H1 (cell line): ENCODE measurements around the gene SLIT3. TPM values are rescaled to one million over a fixed set of nuclear protein-coding genes. Genes with fewer than 3 reads are reported as not detected.

ENCODE experiments used
- CTCF ChIA-PET: fragments of 300-600 bp; sonication (Branson Sonifier 250); formaldehyde crosslinking; loops from one replicate; lab custom pipeline; 2021; ENCODE audit not compliant: partially characterized antibody; lab: Charles Lee
- POLR2A ChIA-PET: fragments of 300-600 bp; sonication (Branson Sonifier 250); formaldehyde crosslinking; loops from one replicate; lab custom pipeline; 2021; ENCODE audit warnings: inconsistent platforms; ENCODE audit not compliant: partially characterized antibody; lab: Charles Lee
- DNase-seq, 2 experiments: peaks; one replicate each; pipeline versions ENCODE4 v3.0.0 to v3.0.0-alpha.2; 2010 to 2022; ENCODE audit warnings: low spot score in 2 of 2, low read depth in 1 of 2, mixed read lengths in 1 of 2
- FAIRE-seq: peaks from 2 replicates; lab custom pipeline; 2011; peaks lifted over from hg19 to GRCh38; lab: Jason Lieb, UNC
- H2AFZ ChIP-seq: 2 replicates; pipeline ENCODE4 v1.8.1; 2012; ENCODE audit warnings: low read length, inconsistent platforms
- H2AK5ac ChIP-seq: 2 replicates; pipeline ENCODE4 v1.6.1; 2013; ENCODE audit warnings: low read depth, low read length
- H2BK120ac ChIP-seq: replicated peaks from 2 replicates; pipeline ENCODE3; 2013; ENCODE audit warnings: low read depth, low read length, inconsistent platforms
- H2BK12ac ChIP-seq: 2 replicates; pipeline ENCODE4 v1.6.1; 2013; ENCODE audit warnings: low read depth, low read length
- H2BK15ac ChIP-seq: 2 replicates; pipeline ENCODE4 v1.6.1; 2013; ENCODE audit warnings: low read length
- H2BK20ac ChIP-seq: 2 replicates; pipeline ENCODE4 v1.6.1; 2013; ENCODE audit warnings: low read length
- H2BK5ac ChIP-seq: 2 replicates; pipeline ENCODE4 v1.6.1; 2013; ENCODE audit warnings: low read depth, low read length
- H3K14ac ChIP-seq: 2 replicates; pipeline ENCODE4 v1.6.1; 2013; ENCODE audit warnings: inconsistent platforms; ENCODE audit not compliant: insufficient read length
- H3K18ac ChIP-seq: 2 replicates; pipeline ENCODE4 v1.6.1; 2013; ENCODE audit warnings: low read length; ENCODE audit errors: extremely low read depth
- H3K23ac ChIP-seq: 2 replicates; pipeline ENCODE4 v1.6.1; 2013; ENCODE audit warnings: inconsistent platforms; ENCODE audit not compliant: insufficient read length
- H3K23me2 ChIP-seq: 2 replicates; pipeline ENCODE4 v1.6.1; 2013; ENCODE audit warnings: low read depth, low read length
- H3K27ac ChIP-seq: 2 replicates; pipeline ENCODE4 v1.6.1; 2011; ENCODE audit warnings: low read depth, low read length, inconsistent platforms
- H3K27me3 ChIP-seq, 4 experiments: replicated peaks in 1 of 4; 1 replicate in 1 of 4; 2 replicates in 3 of 4; pipeline versions ENCODE4 v1.6.1 to v1.8.1; 2011 to 2013; ENCODE audit warnings: low read length in 3 of 4, mild to moderate bottlenecking in 3 of 4, inconsistent platforms in 2 of 4, mixed read lengths in 2 of 4, moderate library complexity in 1 of 4; ENCODE audit not compliant: control insufficient read depth in 3 of 4, insufficient read depth in 3 of 4; ENCODE audit errors: extremely low read depth in 1 of 4
- H3K36me3 ChIP-seq, 4 experiments: 2 replicates each; pipeline versions ENCODE4 v1.6.1 to v1.8.1; 2011 to 2013; ENCODE audit warnings: mild to moderate bottlenecking in 4 of 4, low read length in 3 of 4, moderate library complexity in 2 of 4, control low read depth in 1 of 4, inconsistent platforms in 1 of 4; ENCODE audit not compliant: insufficient read depth in 4 of 4, control insufficient read depth in 2 of 4
- H3K4ac ChIP-seq: replicated peaks from 2 replicates; pipeline ENCODE3; 2013; ENCODE audit warnings: low read length, low read depth, mixed read lengths, inconsistent platforms; ENCODE audit not compliant: insufficient read length
- H3K4me1 ChIP-seq, 4 experiments: replicated peaks in 1 of 4; 1 replicate in 1 of 4; 2 replicates in 3 of 4; pipeline versions ENCODE4 v1.6.1 to v1.8.1; 2011 to 2013; ENCODE audit warnings: low read length in 3 of 4, inconsistent platforms in 2 of 4, mixed read lengths in 1 of 4; ENCODE audit not compliant: insufficient read depth in 4 of 4, control insufficient read depth in 3 of 4
- H3K4me2 ChIP-seq, 2 experiments: 2 replicates each; pipeline versions ENCODE4 v1.6.1 to v1.8.1; 2011 to 2013; ENCODE audit warnings: low read depth in 2 of 2, low read length in 2 of 2, control low read depth in 1 of 2, inconsistent platforms in 1 of 2, mild to moderate bottlenecking in 1 of 2; ENCODE audit not compliant: insufficient read depth in 1 of 2
- H3K4me3 ChIP-seq, 4 experiments: fragments of 200-600, 300-600 bp in 1 of 4; sonication (generic), shearing (Covaris generic), sonication (Bioruptor Twin) in 1 of 4; 2 replicates each; pipeline versions ENCODE4 v1.5.1 to v1.8.1; 2011 to 2016; ENCODE audit warnings: low read length in 4 of 4, low read depth in 3 of 4, control low read depth in 2 of 4, inconsistent platforms in 2 of 4, mild to moderate bottlenecking in 2 of 4, mixed read lengths in 1 of 4, moderate library complexity in 1 of 4; ENCODE audit not compliant: insufficient read depth in 2 of 4; ENCODE audit errors: extremely low read depth in 1 of 4
- H3K56ac ChIP-seq: replicated peaks from 2 replicates; pipeline ENCODE3; 2013; ENCODE audit warnings: low read depth, mild to moderate bottlenecking, mixed read lengths, low read length, inconsistent platforms; ENCODE audit not compliant: insufficient read length
- H3K79me1 ChIP-seq: 2 replicates; pipeline ENCODE4 v1.6.1; 2013; ENCODE audit warnings: low read depth, low read length, control low read depth
- H3K79me2 ChIP-seq, 2 experiments: 2 replicates each; pipeline versions ENCODE4 v1.6.1 to v1.8.1; 2012 to 2013; ENCODE audit warnings: low read length in 2 of 2, mild to moderate bottlenecking in 2 of 2, inconsistent platforms in 1 of 2; ENCODE audit not compliant: insufficient read depth in 2 of 2, control insufficient read depth in 1 of 2
- H3K9ac ChIP-seq, 4 experiments: replicated peaks in 1 of 4; 1 replicate in 1 of 4; 2 replicates in 3 of 4; pipeline versions ENCODE4 v1.6.1 to v1.8.1; 2011 to 2013; ENCODE audit warnings: low read depth in 3 of 4, low read length in 3 of 4, control low read depth in 2 of 4, mild to moderate bottlenecking in 2 of 4, moderate library complexity in 2 of 4, inconsistent platforms in 1 of 4; ENCODE audit errors: extremely low read depth in 1 of 4
- H3K9me3 ChIP-seq, 2 experiments: 2 replicates each; pipeline versions ENCODE4 v1.6.1 to v1.8.1; 2012 to 2013; ENCODE audit warnings: mild to moderate bottlenecking in 2 of 2, moderate library complexity in 2 of 2, control low read depth in 1 of 2, inconsistent platforms in 1 of 2, low read depth in 1 of 2, low read length in 1 of 2, mixed read lengths in 1 of 2; ENCODE audit not compliant: insufficient read depth in 2 of 2
- H4K20me1 ChIP-seq, 2 experiments: replicated peaks in 1 of 2; 2 replicates each; pipeline versions ENCODE3 to v1.8.1; 2011 to 2013; ENCODE audit warnings: inconsistent platforms in 2 of 2, low read length in 2 of 2, mild to moderate bottlenecking in 1 of 2; ENCODE audit not compliant: insufficient read depth in 2 of 2, control insufficient read depth in 1 of 2
- H4K5ac ChIP-seq: 2 replicates; pipeline ENCODE4 v1.6.1; 2013; ENCODE audit warnings: low read length, low read depth, mixed read lengths, inconsistent platforms; ENCODE audit not compliant: insufficient read length
- H4K8ac ChIP-seq: 2 replicates; pipeline ENCODE4 v1.8.0; 2013; ENCODE audit warnings: mild to moderate bottlenecking, moderate library complexity, low read length, inconsistent platforms; ENCODE audit not compliant: insufficient read depth; ENCODE audit errors: extremely low read depth
- H4K91ac ChIP-seq: replicated peaks from 2 replicates; pipeline ENCODE3; 2013; ENCODE audit warnings: low read length, mixed read lengths, inconsistent platforms; ENCODE audit not compliant: insufficient read length
- CTCF ChIP-seq, 3 experiments: IDR thresholded peaks; 1 replicate in 2 of 3; 2 replicates in 1 of 3; pipeline versions ENCODE4 v1.5.1 to v1.6.1; 2011; ENCODE audit warnings: low read length in 3 of 3, mild to moderate bottlenecking in 3 of 3, inconsistent platforms in 2 of 3, low read depth in 1 of 3, moderate library complexity in 1 of 3; ENCODE audit not compliant: insufficient read depth in 1 of 3; ENCODE audit errors: control extremely low read depth in 1 of 3
- FOSL1 ChIP-seq: IDR thresholded peaks from 2 replicates; pipeline ENCODE4 v1.6.1; 2011; ENCODE audit warnings: mild to moderate bottlenecking, low read depth, low read length, moderate library complexity; ENCODE audit not compliant: insufficient read depth
- RFX5 ChIP-seq: IDR thresholded peaks from 2 replicates; pipeline ENCODE4 v1.6.1; 2011; ENCODE audit warnings: low read depth, low read length, improper control_type of control experiment, borderline replicate concordance
- SP4 ChIP-seq: IDR thresholded peaks from 2 replicates; pipeline ENCODE4 v1.6.1; 2012; ENCODE audit warnings: low read length, inconsistent platforms
- USF2 ChIP-seq: IDR thresholded peaks from 2 replicates; pipeline ENCODE4 v1.6.1; 2011; ENCODE audit warnings: low read length, improper control_type of control experiment
- WGBS, 2 experiments: shearing (Covaris generic) in 1 of 2; methylation state at CpG; one replicate each; pipeline versions ENCODE4 v1.1.6 to v1.1.7; 2013 to 2015; ENCODE audit warnings: low lambda C conversion rate in 2 of 2, mixed read lengths in 2 of 2, inconsistent platforms in 1 of 2, low coverage in 1 of 2, missing lambda C conversion rate in 1 of 2; ENCODE audit not compliant: insufficient replicate concordance in 2 of 2, insufficient coverage in 1 of 2, insufficient read length in 1 of 2; ENCODE audit errors: extremely low coverage in 1 of 2, missing lambda C conversion rate in 1 of 2; 5-methylcytosine and 5-hydroxymethylcytosine counted together
- polyA plus RNA-seq, 7 experiments: library from polyadenylated mRNA; depleted of rRNA in 3 of 7; stranded (reverse) in 5 of 7; unstranded in 2 of 7; fragments of >200 nt in 5 of 7; fragments of 200-250 nt in 2 of 7; gene quantifications; 1 replicate in 5 of 7; 2 replicates in 1 of 7; 4 replicates in 1 of 7; pipeline versions ENCODE4 v1.2.1 to v1.2.3, GENCODE V29; 2011 to 2013; ENCODE audit warnings: missing spikeins in 2 of 7, mixed read lengths in 2 of 7
- total RNA-seq: library from RNA; stranded (reverse); fragmentation: NEBNext Ultra II Directional; extraction: Animal tissue kit (Norgen Biotek cat#: 25700); gene quantifications from 2 replicates; pipeline ENCODE4 v1.2.1, GENCODE V29; 2021

The SLIT3 gene
- total and polyA plus RNA-seq, 2 of the 8 experiments (the other 6 are each of a cell fraction or from before 2014, with no cell fraction given) = 1.1 to 1.2 TPM

GRCh38 chr5:169151051-169151805, 149.7 kb downstream of the SLIT3 start:
- DNase-seq = no peak
- no peak for TF ChIP-seq FOSL1
- TF ChIP-seq SP4 = no peak
- TF ChIP-seq RFX5 = no peak
- TF ChIP-seq CTCF (IDR thresholded peaks at IDR 0.05; ENCODE audit: control extremely low read depth in 1 of 3, insufficient read depth in 1 of 3, low read depth in 1 of 3, low read length in 3 of 3) = no peak
- TF ChIP-seq USF2 = no peak
- Histone ChIP-seq H3K23ac (no peak overlapping the region), H3K27ac (no peak overlapping the region), H2BK12ac (no peak overlapping the region), H4K8ac (no peak overlapping the region), H3K4me1 (peaks cover 0 to 6% (median 5%) of the 10 kb centered on the region in 4 experiments; a peak in 3 of 7 replicates), H3K79me1 (no peaks in the 10 kb centered on the region), H3K9ac (no peak overlapping the region), H2AFZ (no peak overlapping the region), H3K36me3 (no peaks in the 10 kb centered on the region), H3K27me3 (no peaks in the 10 kb centered on the region), H3K4ac (no peak overlapping the region), H3K79me2 (no peaks in the 10 kb centered on the region), H2AK5ac (no peak overlapping the region), H2BK15ac (no peak overlapping the region), H2BK20ac (no peak overlapping the region), H3K4me2 (no peak overlapping the region), H3K56ac (no peak overlapping the region), H3K4me3 (no peak overlapping the region), H2BK120ac (no peak overlapping the region), H4K20me1 (no peaks in the 10 kb centered on the region), H3K9me3 (no peaks in the 10 kb centered on the region), H4K5ac (no peak overlapping the region), H3K18ac (no peak overlapping the region), H3K14ac (no peak overlapping the region), H4K91ac (no peak overlapping the region), H2BK5ac (no peak overlapping the region), H3K23me2 (no peaks in the 10 kb centered on the region; the same call in 1 of the 2 replicates)
- no peak for FAIRE-seq
- ChIA-PET POLR2A (no interaction called here), CTCF (interaction anchor here (0.9 to 9.8 kb wide), 8 partner anchors 9 to 162 kb away, joined by 3 to 69 read pairs (median 5); no protein-coding TSS in a partner anchor)
- WGBS, 2 experiments = 72% methylated on average over 6 of the region's 6 CpGs; no CpG with 5 or more reads in 1 of the 2 experiments
